ENCODE data around the gene IL17B.

GRCh38 chr5:149403923-149404745 is 25.0 kb upstream of the IL17B start:
- no peak for TF ChIP-seq CTCF (IDR thresholded peaks at IDR 0.05)
- no peak for TF ChIP-seq POLR2A (IDR thresholded peaks at IDR 0.05)
- TF ChIP-seq POLR2AphosphoS5 (IDR thresholded peaks at IDR 0.05; ENCODE audit: insufficient read depth in 1 of 2, low read depth in 1 of 2) = no peak
